Suppressor macrophage treated with lipopolysaccharide for 4 hours (primary cell): ENCODE data around the gene SRRM2.

Experiments
- DNase-seq: peaks from one replicate; pipeline ENCODE4 v3.0.0-alpha.2; 2020

SRRM2 gene

GRCh38 chr16:2778630-2778958 is 26.2 kb downstream of the SRRM2 start:
- DNase-seq = no peak

DNA sequence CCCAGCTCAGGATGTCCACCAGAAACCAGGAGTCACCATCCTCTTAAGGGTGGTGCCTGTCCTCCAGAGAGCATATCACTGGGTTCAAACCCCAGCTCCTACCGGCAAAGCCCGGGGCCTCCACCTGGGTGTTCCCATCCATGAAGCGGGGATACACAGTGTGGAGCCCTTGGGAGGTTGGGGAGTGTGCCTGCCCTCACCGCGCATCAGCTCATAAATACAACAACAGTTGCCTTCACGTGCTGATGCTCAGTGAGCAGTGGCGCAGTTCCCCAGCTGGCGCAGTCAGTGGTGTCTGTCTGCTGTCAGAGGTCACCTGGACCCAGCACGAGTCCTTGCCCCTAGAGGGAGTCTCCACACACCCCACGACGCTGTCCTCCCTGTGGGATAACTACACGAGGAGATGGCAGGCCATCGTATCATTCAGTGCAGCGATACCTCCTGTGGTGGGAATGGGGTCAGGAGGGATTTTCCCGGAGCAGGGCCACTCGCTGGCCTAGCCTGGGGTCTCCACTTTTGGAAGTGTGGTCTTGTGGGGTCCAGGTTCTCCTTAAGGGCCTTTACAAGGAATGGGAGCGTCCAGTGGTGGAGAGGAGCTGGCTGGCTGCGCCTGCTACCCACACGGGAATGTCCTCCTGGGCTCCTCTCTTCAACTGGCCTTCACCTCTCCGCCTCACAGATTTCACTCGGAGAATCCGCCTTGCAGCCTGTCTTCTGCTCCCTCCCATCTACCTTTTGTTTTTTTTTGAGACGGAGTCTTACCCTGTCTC is 26.9 kb downstream of the SRRM2 start:
- no peak for DNase-seq

DNA sequence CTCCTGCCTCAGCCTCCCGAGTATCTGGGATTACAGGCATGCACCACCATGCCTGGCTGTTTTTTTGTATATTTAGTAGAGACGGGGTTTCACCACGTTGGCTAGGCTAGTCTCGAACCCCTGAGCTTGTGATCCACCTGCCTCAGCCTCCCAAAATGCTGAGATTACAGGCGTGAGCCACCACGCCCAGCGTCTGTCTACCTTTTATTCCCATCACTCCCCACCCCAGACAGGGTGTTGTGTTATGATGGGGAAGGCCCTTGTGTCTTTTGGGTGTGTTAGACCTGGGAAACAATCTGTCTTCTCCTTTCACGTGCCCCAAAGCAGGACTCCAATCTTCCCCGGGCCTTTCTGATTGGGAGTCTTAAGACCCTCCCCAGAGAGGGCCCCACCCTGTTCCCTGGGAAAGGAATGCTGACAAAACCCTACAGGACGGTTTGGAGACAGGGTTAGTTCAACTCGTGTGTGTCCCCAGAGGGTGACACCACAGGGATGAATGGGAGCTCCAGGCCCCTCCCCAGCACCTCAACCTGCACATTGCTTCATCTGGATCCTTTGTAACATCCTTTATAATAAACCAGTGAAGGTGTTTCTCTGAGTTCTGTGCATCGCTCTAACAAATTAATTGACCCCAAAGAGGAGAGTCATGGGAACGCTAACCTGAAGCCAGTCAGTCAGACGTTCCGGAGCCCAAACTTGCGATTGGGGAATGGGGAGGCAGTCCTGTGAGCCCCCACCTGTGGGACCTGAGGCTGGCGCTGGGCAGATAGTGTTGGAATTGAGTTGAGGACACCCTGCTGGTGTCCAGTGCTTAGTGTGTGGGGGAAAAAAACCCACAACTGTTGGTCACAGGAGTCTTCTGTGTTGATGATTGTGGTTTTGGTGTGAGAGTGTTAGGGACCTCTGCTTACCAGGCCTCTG is 27.8 kb downstream of the SRRM2 start:
- DNase-seq = no peak

DNA sequence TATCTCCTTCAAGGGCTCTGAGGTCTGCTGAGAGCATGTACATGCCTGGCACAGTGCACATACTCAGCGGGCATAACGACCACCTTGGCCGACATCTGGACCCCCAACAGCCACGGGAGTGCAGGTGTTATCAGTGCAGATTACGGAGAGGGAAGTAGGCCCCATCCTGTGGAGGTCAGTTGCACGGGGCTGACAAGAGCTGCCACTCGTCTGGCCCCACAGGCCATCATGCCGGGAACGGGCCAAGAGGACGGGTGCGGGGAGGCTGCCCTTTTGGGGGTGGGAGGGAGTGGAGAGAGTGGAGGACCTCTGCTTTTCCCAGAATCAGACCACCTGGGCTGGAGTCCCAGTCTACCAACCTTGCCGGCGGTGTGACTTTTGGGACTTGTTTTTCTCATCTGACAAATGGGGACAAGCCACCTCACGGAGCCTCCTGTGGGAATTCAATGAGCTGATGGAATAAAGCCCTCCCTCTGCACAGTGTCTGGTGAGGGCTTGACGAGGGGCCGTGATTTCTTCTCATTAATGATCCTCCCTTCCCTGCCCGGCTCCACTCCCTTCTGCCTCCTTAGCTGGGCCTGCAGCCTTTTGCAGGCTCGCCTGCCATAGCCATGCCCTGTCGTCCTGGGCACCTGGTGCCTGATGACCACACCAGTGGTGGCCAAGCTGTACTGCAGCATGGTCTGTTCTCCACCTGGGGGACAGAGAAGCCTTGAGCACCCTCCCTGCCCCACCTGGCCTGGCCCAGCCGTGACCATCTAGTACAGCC is 30.3 kb downstream of the SRRM2 start:
- DNase-seq = no peak

- no peak for DNase-seq
Observed at GRCh38 chr16:2783581-2784357, 31.3 kb downstream of the SRRM2 start.

- no peak for DNase-seq
Observed at GRCh38 chr16:2784358-2785100, 32.1 kb downstream of the SRRM2 start.

- DNase-seq = peak; percentile 9
Observed at GRCh38 chr16:2785101-2785991, 32.9 kb downstream of the SRRM2 start.

- DNase-seq = no peak
Observed at GRCh38 chr16:2786061-2786825, 33.8 kb downstream of the SRRM2 start.

- no peak for DNase-seq
Observed at GRCh38 chr16:2786826-2787151, 34.4 kb downstream of the SRRM2 start.

- no peak for DNase-seq
Observed at GRCh38 chr16:2787406-2787805, 35.0 kb downstream of the SRRM2 start, which contains the start of gene PRSS33. Gene PRSS33 (minus strand): TSS chr16:2787560. CDS start chr16:2786547, 1,013 bp downstream.

- DNase-seq = no peak
Observed at GRCh38 chr16:2787961-2788360, 35.5 kb downstream of the SRRM2 start.

DNA sequence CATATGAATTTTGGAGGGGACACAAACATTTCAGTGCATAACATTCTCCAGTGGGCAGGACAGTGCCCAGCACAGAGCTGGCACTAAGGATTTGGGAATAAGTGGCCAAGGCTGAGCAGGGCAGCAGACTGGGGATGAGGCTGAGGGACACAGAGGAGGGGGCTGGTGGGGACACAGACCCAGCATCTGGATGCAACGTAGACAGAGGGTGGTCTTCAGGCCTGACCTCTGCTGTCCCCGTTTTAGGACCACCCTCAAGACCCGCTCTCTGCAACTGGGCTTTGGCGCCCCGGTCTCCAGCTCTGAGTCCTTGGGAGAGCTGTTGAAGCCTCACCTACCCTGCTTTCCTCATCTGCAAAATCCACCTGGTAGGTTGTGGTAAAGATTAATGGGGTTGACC is 38.2 kb downstream of the SRRM2 start:
- DNase-seq = no peak

DNA sequence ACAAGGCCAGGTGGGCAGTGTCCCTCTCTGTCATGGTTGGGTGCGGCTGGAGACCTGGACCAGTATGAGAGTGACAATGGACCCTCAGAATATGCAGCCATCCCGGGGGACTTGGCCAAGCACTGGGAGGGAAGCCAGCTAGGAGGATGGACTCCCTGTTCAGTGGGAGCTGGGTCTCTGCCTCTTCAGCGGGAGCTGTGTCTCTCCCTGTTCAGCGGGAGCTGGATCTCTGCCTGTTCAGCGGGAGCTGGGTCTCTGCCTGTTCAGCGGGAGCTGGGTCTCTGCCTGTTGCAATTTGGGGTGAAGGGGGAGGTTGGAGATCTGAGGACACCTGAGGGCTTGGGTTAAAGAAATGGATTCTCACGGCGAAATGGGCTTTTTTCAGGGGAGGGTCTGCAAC is 38.7 kb downstream of the SRRM2 start:
- no peak for DNase-seq

DNA sequence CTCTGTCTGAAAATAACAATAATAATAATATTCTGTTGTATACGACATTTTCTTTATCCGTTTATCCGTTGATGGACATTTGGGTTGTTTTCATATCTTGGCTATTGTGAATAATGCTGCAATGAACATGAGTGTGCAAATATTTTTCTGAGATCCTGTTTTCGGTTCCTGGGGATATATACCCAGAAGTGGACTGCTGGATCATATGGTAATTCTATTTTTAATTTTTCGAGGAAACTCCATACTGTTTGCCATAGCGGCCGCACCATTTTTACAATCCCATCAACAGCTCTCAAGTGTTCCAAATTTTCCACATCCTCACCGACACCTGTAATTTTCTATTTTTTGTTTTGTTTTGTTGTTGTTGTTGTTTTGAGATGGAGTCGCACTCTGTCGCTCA is 40.5 kb downstream of the SRRM2 start:
- no peak for DNase-seq

- DNase-seq = no peak
Observed at GRCh38 chr16:2795395-2796143, 43.1 kb downstream of the SRRM2 start.

DNA sequence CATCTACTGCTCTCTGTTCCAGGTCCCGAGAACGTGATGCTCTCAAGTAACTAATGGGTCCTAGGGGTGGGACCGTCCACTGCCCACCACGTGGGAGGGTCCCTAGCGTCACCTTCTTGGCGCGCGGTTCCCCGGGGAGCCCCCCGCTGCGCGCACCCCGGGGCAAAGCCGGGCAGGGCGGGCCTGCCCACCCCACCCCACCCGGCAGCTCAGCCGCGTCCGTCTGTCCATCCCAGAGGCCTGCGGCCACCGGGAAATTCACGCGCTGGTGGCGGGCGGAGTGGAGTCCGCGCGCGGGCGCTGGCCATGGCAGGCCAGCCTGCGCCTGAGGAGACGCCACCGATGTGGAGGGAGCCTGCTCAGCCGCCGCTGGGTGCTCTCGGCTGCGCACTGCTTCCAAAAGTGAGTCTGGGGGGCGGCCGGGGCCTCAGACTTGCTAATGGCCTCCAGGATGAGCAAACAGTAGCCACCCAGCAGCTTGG is 46.3 kb downstream of the SRRM2 start:
- no peak for DNase-seq

DNA sequence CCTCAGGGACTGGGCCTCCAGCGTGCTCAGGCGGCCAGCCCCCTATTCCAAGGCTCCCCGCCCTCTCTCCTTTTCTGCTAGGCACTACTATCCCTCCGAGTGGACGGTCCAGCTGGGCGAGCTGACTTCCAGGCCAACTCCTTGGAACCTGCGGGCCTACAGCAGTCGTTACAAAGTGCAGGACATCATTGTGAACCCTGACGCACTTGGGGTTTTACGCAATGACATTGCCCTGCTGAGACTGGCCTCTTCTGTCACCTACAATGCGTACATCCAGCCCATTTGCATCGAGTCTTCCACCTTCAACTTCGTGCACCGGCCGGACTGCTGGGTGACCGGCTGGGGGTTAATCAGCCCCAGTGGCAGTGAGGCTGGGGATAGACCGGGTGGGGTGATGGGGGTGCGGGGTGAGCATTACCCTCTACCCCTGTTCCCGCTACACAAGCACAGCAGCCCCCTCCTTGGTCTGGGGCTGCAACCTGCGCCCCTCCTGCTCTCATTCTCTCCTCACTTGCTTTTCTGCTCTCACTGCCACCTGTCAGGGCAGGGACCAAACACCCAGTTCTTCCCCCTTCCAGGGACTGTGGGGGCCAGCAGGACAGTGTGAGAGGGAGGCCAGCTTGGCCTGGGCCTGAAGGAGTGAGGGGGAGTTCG is 46.9 kb downstream of the SRRM2 start:
- DNase-seq = no peak

- peak; percentile 69 for DNase-seq
Observed at GRCh38 chr16:2799859-2800226, 47.4 kb downstream of the SRRM2 start.
